GM18861 (cell line): ENCODE results near the gene PAX7.
"Not testable (repeated sequence)": the region's sequence is repeated elsewhere in the genome, so short reads cannot be mapped to it uniquely, and the experiment has no call there.

Source experiments
- ATAC-seq: cut with Tn5 transposase; IDR thresholded peaks from one replicate; pipeline ENCODE4 v1.9.1; 2021; ENCODE audit not compliant: unreplicated experiment

PAX7 gene

DNA sequence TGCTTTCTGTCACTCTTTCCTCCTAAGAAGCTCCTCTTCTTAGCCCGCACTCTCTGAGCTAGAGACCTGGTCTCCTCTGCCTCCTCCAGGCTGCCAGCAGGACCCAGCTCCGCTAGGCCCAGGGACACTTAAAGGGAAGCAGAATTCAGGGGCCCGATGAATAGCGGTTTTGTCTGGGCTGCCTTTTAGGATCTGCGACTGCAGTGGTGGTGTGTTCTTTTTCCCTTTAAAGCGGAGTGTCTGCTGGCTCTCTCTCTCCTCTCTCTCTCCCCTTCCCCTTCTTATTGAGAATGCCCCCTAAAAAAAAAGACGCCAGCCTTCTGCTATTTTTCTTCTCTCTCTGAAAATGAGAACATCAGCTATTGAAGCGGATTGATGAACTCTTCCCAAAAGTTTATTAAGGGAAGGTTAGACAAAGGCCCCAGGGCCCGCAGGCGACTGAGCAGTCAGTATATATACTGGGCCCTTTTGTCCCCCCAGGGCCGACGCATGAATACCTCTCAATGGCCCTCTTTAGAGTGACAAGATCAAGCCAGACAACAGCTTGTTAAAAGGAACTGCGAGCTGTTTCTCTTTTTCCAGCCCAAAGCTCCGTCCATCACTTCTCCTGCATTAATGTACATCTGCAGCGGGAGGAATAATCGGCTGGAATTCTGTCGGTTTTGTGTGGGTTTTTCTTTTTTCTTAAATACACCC, 27.0 kb downstream of the PAX7 start:
- ATAC-seq: no peak

DNA sequence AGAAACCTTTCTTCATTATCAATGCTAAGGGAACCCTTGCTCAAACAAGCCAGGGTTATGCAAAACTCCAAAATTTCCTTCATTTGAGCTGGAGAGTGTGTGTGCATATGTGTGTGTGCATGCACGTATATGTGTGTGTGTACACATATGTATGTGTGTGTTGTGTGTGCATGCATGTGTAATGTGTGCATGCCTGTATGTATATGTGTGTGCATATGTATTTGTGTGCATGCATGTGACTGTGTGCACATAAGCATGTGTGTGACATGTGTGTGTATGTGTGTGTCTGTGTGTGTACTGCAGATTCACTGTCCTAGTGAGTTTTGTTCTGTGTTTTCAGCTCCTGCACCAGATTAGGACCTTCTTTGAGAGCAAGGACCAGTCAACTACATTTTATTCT, 28.2 kb downstream of the PAX7 start:
- no peak for ATAC-seq

DNA sequence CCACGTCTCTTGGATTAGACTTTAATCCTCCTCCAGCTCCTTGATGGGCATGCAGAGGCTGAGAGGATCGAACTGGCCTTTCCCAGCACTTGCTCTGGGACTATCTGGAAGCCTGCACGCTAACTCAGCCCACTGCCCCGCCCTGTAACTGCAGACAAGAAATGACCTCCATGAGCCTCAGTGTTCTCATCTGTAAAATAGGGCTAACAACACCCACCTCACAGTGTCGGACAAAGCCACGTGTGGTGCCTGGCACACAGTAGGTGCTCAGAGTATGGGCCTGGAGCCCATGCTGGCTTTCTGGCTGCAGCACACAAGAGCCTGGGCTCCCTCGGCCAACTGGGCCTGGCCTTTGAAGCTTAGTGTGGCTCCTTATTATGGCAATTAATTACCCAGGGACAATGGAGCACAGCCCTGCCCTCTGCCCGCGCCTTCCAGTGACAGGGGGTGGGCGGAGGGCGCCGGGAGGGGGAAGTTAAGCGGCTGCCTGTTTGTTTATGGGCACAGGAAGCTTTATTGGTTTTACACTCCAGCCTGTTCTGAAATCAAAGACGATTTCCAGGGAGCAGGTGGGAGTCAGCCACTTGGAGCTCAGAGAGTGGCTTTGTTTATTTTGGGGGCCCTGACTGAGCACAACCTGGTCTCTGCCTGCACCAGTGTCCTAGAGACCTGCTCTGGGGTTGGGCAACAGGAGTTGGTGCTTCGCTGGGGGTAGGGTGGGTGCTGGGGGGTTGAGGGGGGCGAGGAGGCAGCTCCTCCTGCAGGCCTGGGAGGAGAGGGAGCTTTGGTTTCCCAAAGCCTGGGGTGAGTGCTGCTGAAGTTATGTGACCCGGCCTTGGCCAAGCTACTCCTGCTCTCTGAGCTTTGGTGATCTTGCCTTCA, 31.0 kb downstream of the PAX7 start:
- no peak for ATAC-seq

DNA sequence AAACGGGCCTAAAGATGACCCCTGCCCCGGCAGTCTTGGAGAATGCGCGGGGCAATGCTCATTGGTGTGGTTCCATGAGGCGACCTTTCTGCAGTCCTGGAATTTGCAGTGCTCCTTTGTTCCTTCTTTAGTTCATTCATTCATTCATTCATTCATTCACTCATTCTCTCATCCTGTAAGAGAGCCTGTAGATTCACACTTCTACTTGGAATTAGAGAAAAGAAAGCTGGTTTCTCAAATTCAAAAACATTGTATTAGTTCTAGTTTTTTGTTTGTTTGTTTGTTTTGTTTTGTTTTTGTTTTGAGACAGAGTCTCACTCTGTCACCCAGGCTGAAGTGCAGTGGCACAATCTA, 31.6 kb downstream of the PAX7 start:
- no peak for ATAC-seq

DNA sequence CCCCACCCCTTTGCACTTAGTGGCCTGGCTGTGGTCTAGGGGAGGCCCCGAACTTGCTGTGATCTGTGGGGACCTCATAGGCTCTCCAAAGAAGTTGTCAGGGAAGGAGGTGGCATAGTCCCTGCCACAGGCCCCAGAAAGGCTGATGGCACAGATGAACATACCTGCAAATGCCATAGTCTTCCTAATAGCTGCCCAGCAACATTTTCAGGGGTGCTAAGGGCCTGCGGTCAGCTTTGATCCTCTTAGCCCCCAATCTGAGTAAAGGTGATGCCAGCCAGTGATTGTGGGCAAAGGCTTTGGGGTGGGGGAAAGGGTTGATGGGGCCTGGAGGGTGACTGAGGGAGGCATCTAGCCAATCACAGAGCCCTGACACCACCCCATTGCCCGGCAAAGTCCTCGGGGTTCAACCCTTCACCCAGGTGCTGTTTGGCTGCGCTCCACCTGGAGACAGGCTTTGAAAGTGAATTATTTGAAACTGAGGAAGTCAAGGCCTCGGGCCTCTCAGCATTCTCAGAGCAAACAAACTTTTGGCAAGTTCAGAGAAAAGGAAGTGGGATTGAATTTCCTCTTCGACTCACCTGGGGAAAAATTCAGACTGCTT, 35.8 kb downstream of the PAX7 start:
- no peak for ATAC-seq

DNA sequence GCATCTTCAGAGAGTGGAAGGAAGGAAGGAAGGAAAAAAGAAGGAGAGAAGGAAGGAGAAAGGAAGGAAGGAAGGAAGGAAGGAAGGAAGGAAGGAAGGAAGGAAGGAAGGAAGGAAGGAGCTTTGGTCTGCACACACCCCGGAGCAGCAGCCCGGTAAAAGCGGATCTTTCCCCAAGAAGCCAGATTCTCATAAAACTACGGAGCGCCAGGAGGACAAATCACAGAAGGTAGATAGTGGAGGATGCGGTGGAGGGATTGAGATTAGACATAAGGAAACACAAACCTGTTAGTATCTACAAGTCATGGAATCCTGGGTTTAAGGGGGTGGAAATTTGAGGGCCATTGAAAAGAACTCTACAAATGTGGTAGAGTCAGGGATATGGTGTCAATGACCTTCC, 36.7 kb downstream of the PAX7 start:
- ATAC-seq: no peak

DNA sequence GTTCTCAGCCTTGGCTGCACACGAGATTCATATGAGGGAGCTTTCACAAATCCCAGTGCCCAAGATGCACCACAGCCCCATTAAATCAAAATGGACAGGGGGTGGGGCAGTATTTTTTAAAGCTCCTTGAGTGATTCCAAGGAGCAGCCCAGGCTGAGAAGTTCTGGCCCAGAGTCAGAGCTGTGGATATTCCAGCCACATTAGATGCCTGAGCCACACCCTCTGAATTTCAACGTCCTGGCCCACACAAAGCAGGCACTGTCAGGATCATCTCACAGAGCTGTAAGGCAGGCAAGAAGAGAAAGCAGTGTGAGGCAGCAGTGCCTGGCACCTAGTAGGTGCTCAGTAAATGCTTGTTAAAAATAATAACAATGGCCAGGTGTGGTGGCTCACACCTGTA, 37.4 kb downstream of the PAX7 start:
- no peak for ATAC-seq

DNA sequence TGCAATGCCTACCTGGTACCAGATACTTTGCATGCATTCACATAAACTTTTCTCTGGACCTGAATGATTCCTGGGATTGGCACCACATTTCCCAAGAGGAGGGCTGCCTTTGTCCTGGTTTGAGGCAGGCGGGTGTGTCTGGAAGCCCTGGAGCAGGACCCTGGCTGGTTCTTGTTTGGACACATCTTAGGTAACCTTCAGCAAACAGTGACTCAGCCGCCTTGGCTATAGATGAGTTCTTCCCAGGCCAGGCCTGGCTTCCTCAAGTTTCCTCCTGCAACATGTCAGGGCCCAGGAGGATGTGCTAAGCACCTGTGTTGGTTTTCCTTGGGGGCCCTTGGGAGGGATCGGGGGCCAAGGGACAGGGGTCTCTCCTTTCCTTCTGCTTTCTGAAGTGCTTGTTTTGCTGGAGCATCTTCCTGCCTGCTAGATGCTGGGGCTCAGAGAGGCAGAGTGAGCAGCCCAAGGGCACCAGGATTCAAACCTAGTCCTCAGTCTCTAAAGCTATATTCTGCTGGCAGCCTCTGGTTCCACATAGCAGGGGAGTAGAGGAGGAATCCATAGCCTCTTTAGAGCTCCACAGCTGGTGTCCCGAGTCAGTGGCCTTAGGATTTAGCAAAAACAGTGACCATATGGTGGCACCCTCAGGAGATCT, 38.2 kb downstream of the PAX7 start:
- ATAC-seq: no peak

DNA sequence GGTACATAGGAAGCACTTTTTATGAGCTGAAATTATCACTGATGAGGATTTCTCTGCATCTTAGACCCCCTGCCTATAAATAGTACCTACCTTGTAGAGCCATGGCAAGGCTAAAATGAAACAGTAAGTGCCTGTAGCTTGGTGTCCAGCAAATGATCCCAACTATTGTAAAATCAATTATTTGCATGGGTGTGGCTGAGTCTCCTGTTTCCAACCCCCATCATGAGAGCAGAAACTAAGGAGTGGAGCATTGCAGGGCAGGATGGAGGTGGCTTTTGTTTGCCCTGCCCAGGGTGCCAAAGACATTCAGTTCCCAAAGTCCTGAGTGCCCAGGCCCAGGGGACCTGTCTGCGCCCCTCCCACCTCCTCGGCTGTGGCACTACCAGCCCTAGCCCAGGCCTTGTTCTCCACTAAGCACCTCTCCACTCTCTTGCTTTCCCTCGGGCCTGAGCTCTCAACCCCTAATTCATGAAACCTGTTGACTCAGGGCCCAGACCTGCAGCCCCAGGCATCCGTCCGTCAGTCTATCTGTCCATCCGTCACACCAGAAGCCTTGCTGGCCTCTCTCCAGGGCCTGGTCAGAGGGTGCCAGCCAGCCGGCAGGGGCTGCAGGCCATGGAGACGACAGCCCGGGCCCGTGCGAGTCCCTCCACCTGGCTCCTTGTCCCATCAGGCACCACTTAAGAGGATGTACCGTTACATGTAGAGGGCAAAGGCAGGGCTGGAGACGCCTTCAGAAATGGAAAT, 39.6 kb downstream of the PAX7 start:
- ATAC-seq: no peak

DNA sequence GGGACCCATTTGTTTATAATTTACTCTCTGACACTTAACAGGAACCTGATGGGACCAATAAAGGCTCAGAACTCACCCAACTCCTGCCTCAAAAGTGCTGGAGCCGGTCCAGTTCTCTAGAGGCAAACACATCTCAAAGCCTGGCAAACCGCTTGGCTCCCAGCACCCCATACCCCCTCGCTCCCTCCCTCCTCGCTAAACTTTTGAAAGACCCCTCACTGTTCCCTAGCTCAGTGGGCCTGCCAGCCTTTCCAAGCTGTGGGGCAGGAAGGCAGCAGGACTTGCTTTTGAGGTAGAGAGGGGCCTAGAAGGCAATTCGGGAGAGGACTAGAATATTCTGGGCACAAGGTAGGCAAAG, 40.2 kb downstream of the PAX7 start:
- no peak for ATAC-seq

DNA sequence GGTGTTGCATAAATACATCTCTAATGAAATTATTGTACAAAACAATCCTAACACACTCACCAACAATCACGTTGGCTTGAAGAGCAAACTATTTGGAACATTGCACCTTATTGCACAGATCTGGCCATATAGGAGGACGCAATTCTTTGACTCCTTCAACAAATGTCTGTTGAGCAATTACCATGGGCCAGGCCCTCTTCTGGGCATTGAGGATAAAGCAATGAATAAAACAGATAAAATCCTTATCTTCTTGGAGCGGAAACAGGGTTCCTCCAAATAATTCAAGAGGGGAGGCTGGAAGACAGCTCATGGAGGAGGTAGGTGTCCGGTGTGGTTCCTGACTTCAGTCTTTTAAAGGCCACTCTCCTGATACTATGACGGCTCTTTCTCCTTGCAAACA, 43.3 kb downstream of the PAX7 start:
- no peak for ATAC-seq

DNA sequence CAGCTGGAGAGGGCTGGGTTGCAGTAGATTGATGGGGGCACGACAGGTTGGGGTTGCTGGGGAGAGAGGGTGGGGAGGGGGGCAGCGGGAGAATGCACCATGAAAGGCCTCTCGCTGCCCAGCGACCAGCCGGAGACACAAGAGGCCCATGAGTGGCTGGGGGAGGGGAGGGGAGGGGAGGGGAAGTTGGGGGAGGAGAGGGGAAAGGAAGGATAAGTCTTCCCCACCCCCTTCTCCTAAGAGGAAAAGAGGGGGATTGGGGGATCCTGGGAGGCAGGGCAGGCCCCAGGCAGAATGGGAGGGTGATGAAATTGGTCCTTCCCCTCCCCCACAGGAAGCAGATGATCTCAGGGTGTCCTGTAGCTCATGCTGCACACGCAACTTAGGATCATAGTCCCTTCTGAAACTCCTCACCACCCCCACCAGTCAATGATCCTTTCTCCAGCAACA, 45.7 kb downstream of the PAX7 start:
- ATAC-seq: no peak

DNA sequence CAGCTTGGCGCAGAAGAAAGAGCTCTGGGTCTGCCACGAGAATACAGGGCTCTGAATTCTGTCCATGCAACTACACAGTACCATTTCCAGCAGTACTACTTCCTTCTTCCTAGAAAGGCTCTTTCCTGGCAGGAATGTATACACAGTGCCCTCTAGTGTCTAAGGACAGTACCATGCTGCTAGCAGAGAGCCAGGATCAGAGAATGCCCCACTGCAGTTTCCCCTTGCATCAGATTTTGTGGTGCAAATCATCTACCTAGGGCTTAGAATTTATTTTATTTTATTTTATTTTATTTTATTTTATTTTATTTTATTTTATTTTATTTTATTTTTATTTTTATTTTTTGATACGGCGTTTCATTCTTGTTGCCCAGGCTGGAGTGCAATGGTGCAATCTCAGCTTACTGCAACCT, 50.8 kb downstream of the PAX7 start:
- ATAC-seq: no peak

DNA sequence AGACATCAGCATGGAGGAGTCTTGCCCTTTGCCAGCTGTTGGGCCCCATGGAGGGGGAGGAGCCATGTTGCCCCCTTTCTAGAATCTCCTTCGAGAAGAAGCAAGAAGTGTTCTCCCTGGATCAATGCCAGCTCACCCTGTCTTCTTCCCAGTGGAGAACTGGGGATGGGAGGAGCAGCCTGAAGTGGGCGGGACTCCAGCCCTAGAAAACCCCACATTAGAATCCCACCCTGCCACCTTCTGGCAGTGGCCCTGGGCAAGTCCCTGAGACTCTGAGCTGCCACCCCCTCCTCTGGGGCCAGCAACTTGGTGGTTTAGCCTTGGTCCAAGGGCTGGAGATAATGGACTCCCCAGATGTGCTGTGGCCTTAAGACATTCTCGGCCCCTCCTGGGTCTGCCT, 51.7 kb downstream of the PAX7 start:
- no peak for ATAC-seq

DNA sequence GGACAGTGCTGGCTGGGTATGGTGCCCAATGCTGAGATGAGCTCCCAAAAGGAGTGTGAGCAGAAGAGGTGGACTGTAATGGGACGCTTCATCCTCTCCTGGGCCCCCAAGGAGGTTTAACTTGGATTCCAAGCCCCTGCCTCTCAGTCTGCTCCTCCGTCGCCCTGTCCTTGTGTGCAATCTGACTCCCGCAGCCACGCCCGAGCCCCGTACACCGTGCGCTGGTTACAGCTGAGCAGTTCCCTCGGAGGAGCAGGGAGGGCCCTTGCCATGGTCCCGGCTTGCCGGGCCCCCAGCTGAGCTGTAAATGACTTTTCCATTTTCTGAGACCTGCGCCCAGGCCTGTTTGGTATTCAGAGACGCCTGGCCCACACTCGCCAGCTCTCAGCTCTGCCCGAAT, 53.7 kb downstream of the PAX7 start:
- no peak for ATAC-seq

DNA sequence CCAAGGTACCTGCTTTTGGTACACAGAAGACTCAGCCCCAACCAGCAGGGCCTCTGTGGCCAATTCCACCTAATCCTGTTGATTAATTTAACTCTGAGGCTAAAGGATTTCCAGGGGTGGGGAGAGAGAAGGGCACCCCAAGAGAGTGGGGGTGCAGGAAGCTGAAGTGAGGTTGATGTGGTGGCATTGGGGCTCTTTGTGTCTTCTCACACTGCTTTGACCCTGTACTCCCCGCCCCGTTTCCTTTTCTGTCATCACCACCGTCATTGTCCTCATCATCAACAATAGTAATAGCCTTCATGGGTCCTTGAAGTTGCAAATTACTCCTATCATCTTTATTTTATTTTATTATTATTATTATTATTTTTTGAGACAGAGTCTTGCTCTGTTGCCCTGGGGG, 55.9 kb downstream of the PAX7 start:
- no peak for ATAC-seq

DNA sequence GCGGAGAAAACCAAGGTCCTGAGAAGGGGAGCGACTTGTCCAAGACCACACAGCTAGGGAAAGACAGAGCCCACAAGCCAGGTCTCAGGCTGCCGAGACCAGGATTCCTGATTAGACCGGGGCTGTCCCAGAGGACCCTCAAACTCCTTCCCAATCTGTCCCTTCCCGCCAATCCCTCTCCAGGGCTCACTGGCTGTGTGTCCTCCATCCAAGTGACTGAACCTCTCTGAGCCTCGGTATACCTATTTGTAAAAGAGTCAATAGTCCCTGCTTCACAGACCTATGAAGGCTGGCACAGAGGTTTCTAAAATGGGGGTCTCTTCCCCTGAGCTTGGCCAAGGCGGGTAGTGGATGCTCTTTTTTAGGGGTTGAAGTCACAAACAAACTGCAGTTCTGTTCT, 56.6 kb downstream of the PAX7 start:
- ATAC-seq: no peak

DNA sequence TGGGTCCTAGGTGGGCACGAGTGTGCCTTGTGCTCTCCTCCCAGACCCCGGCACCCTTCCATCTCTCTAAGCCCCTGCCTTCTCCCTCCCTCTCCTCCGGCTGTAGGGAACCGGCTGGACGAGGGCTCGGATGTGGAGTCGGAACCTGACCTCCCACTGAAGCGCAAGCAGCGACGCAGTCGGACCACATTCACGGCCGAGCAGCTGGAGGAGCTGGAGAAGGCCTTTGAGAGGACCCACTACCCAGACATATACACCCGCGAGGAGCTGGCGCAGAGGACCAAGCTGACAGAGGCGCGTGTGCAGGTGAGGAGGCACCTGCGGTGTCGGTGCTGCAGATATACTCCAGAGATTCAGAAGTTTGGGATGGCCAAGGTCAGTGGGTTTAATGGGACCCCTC, 61.0 kb downstream of the PAX7 start:
- no peak for ATAC-seq

DNA sequence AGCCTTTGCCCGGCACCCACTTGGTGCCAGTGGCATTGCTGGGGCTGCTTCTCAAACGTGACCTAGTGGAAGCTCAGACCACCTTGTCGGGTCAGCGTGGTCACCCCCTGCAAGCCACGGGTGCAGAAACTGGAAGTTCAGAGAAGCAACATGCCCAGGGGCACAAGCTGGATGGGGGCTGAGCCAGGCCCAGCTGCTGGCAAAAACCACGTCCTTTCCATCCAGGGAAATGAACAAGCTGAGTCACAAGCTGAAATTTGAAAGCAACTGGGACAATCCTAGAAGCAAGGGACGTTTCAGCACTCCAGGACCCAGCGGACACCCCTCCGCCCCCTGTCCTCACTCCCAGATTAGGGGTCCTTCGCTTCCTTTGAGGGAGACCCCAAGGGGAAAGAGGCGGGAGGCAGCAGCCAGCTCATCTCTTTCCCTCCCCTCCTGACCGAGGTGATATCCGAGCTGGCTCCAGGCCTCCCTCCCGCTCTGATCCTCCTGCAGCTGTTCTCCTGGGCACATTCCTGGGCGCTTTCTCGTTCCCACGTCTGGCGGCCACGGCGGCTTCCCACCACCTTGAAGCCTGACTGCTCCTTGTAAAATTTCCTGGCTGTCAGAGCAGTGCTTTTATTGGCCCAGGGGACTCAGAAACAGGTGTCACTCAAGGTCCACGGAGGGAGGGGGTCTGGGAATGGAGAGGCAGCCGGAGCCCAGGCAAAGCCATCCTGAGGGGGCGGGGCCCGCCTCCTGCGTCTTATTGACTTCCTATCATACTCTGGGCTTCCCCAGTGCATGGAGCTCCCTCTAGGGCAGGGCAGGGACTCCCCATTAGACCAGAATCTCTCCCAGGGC, 62.8 kb downstream of the PAX7 start:
- no peak for ATAC-seq

DNA sequence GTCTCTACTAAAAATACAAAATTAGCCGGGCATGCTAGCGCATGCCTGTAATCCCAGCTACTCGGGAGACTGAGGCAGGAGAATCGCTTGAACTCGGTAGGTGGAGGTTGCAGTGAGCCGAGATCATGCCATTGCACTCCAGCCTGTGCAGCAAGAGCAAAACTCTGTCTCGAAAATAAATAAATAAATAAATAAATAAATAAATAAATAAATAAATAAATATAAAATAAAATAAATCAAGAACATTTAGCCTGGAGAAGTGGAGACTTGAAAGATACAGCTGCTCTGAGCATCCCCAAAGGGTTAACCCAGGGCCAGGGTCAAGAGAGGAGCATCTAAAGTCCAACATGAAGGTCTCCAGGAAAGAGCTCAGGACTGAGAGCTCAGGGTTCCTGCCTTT, 63.6 kb downstream of the PAX7 start:
- not testable (repeated sequence) for ATAC-seq
